Loucy (cell line): ENCODE results near the gene GAB2.

ENCODE experiments used
- H2AFZ ChIP-seq: fragments of 200-600 bp; sonication (generic); 2 replicates; pipeline ENCODE4 v1.6.0; 2016; ENCODE audit warnings: antibody characterized with exemption, mild to moderate bottlenecking, low read length, moderate library complexity
- H3F3A ChIP-seq: fragments of 200-600 bp; 2 replicates; pipeline ENCODE4 v1.6.0; 2016; ENCODE audit warnings: antibody characterized with exemption, low read depth, mild to moderate bottlenecking
- H3K27me3 ChIP-seq: fragments of 200-600 bp; sonication (generic); 2 replicates; pipeline ENCODE4 v1.6.1; 2014; ENCODE audit warnings: low read length, mild to moderate bottlenecking; ENCODE audit not compliant: insufficient read depth, poor library complexity, severe bottlenecking
- H3K36me3 ChIP-seq: fragments of 200-600 bp; sonication (generic); 2 replicates; pipeline ENCODE4 v1.6.1; 2016; ENCODE audit warnings: low read length; ENCODE audit not compliant: insufficient read depth
- H3K4me1 ChIP-seq: fragments of 200-600 bp; sonication (generic); 2 replicates; pipeline ENCODE4 v1.5.1; 2014; ENCODE audit warnings: low read length, mild to moderate bottlenecking; ENCODE audit not compliant: insufficient read depth, poor library complexity, severe bottlenecking
- H3K4me2 ChIP-seq: fragments of 200-600 bp; sonication (generic); 2 replicates; pipeline ENCODE4 v1.6.0; 2014; ENCODE audit warnings: antibody characterized with exemption, low read length, low read depth, mild to moderate bottlenecking; ENCODE audit not compliant: poor library complexity, severe bottlenecking
- H3K4me3 ChIP-seq: fragments of 200-600 bp; sonication (generic); 2 replicates; pipeline ENCODE4 v1.5.1; 2014; ENCODE audit warnings: low read length, mild to moderate bottlenecking, mixed read lengths; ENCODE audit not compliant: poor library complexity, severe bottlenecking
- H3K79me2 ChIP-seq: fragments of 200-600 bp; sonication (generic); 2 replicates; pipeline ENCODE4 v1.6.1; 2014; ENCODE audit warnings: low read length; ENCODE audit not compliant: insufficient read depth
- H3K9ac ChIP-seq: fragments of 200-600 bp; sonication (generic); 2 replicates; pipeline ENCODE4 v1.6.0; 2014; ENCODE audit warnings: mild to moderate bottlenecking, low read depth, low read length, moderate library complexity; ENCODE audit not compliant: poor library complexity, severe bottlenecking
- H3K9me2 ChIP-seq: fragments of 200-600 bp; sonication (generic); replicated peaks from 2 replicates; pipeline ENCODE4 v1.6.1; 2016; ENCODE audit warnings: low read depth, low read length, mixed read lengths
- H3K9me3 ChIP-seq: fragments of 200-600 bp; sonication (generic); 2 replicates; pipeline ENCODE4 v1.6.1; 2014; ENCODE audit warnings: mild to moderate bottlenecking, antibody characterized with exemption, low read length, low read depth; ENCODE audit not compliant: insufficient read depth
- H4K20me1 ChIP-seq: fragments of 200-600 bp; sonication (generic); 2 replicates; pipeline ENCODE4 v1.6.0; 2014; ENCODE audit warnings: antibody characterized with exemption, low read length, mild to moderate bottlenecking; ENCODE audit not compliant: insufficient read depth, poor library complexity, severe bottlenecking
- EZH2phosphoT487 ChIP-seq: fragments of 200-600 bp; IDR thresholded peaks from 2 replicates; pipeline ENCODE4 v1.6.1; 2018; ENCODE audit warnings: antibody characterized with exemption, mild to moderate bottlenecking, moderate library complexity, borderline replicate concordance
- TF ChIP-seq, protein P1 (sequence below): fragments of 200-600 bp; sonication (generic); conservative IDR thresholded peaks from 2 replicates; pipeline ENCODE4 v1.5.1; 2014; ENCODE audit warnings: mild to moderate bottlenecking, antibody characterized with exemption, low read length

Gene GAB2

GRCh38 chr11:78370406-78371172 is 47.0 kb downstream of the GAB2 start:
- Histone ChIP-seq H3K4me3 (no peak overlapping the region), H3K4me1 (no peaks in the 10 kb centered on the region), H3K9ac (no peak overlapping the region), H3K9me3 (no peaks in the 10 kb centered on the region), H3K36me3 (no peaks in the 10 kb centered on the region), H3K27me3 (no peaks in the 10 kb centered on the region), H3F3A (no peaks in the 10 kb centered on the region), H4K20me1 (no peaks in the 10 kb centered on the region), H3K79me2 (no peaks in the 10 kb centered on the region), H2AFZ (no peak overlapping the region), H3K9me2 (no peaks in the 10 kb centered on the region), H3K4me2 (no peak overlapping the region)
- TF ChIP-seq, protein P1, sequence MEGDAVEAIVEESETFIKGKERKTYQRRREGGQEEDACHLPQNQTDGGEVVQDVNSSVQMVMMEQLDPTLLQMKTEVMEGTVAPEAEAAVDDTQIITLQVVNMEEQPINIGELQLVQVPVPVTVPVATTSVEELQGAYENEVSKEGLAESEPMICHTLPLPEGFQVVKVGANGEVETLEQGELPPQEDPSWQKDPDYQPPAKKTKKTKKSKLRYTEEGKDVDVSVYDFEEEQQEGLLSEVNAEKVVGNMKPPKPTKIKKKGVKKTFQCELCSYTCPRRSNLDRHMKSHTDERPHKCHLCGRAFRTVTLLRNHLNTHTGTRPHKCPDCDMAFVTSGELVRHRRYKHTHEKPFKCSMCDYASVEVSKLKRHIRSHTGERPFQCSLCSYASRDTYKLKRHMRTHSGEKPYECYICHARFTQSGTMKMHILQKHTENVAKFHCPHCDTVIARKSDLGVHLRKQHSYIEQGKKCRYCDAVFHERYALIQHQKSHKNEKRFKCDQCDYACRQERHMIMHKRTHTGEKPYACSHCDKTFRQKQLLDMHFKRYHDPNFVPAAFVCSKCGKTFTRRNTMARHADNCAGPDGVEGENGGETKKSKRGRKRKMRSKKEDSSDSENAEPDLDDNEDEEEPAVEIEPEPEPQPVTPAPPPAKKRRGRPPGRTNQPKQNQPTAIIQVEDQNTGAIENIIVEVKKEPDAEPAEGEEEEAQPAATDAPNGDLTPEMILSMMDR, result no peak
- TF ChIP-seq EZH2phosphoT487, result no peak

- Histone ChIP-seq H3K4me1 (no peaks in the 10 kb centered on the region), H3K4me2 (no peak overlapping the region), H2AFZ (no peak overlapping the region), H3K4me3 (no peak overlapping the region), H3K36me3 (no peaks in the 10 kb centered on the region), H3K9ac (no peak overlapping the region), H3K79me2 (no peaks in the 10 kb centered on the region), H3F3A (no peaks in the 10 kb centered on the region), H3K9me2 (no peaks in the 10 kb centered on the region), H3K27me3 (no peaks in the 10 kb centered on the region), H4K20me1 (no peaks in the 10 kb centered on the region), H3K9me3 (no peaks in the 10 kb centered on the region)
- TF ChIP-seq, protein P1, result no peak
Observed at GRCh38 chr11:78365381-78365792, 52.2 kb downstream of the GAB2 start.

DNA sequence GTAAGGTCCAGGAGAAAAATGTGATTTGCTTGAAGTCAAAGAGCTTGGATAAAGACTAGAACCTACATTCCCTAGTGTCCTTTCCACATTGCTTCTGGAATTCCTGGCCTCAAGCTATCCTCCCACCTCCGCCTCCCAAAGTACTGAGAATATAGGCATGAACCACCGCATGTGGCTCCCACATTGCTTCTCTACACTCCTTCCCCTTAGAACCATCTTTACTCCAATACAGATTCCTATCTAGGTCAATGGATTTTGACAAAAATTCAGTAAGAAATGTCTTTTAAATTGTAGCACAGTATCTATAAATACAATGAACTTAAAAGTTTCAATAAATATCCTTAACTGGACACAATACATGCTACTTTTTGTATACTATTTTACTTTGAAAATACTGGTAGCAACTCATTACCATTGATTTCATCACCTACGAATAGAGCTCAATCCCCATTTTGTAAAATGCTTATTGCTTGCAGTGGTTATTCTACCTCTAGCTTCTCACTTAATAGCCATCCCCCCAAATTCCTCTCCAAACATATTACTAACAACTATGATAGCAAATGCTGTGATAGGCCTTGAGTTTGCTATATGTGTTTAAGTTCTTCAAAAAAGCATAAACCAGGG is 53.4 kb downstream of the GAB2 start:
- no peak overlapping the region for H3K4me3 ChIP-seq
- TF ChIP-seq, protein P1, result no peak
- no peaks in the 10 kb centered on the region for H3F3A ChIP-seq
- H3K4me1 ChIP-seq, result no peaks in the 10 kb centered on the region
- H3K27me3 ChIP-seq, result no peaks in the 10 kb centered on the region
- no peaks in the 10 kb centered on the region for H3K9me2 ChIP-seq
- H3K4me2 ChIP-seq, result no peak overlapping the region
- no peaks in the 10 kb centered on the region for H4K20me1 ChIP-seq
- no peaks in the 10 kb centered on the region for H3K79me2 ChIP-seq
- no peaks in the 10 kb centered on the region for H3K36me3 ChIP-seq
- no peak overlapping the region for H3K9ac ChIP-seq
- H2AFZ ChIP-seq, result no peak overlapping the region
- no peaks in the 10 kb centered on the region for H3K9me3 ChIP-seq
